CD4-positive, alpha-beta T cell treated with Interleukin-21 for 1 hour (primary cell): ENCODE data around the gene MSLN.

Source experiments
- DNase-seq: peaks from one replicate; pipeline ENCODE4 v3.0.0-alpha.2; 2020

The MSLN gene

GRCh38 chr16:760545-761343, at the start of gene MSLN:
Gene MSLN, plus strand, starts transcription at chr16:760734. Its CDS starts 1,947 bp downstream, at chr16:762681.
- DNase-seq, result no peak

DNA sequence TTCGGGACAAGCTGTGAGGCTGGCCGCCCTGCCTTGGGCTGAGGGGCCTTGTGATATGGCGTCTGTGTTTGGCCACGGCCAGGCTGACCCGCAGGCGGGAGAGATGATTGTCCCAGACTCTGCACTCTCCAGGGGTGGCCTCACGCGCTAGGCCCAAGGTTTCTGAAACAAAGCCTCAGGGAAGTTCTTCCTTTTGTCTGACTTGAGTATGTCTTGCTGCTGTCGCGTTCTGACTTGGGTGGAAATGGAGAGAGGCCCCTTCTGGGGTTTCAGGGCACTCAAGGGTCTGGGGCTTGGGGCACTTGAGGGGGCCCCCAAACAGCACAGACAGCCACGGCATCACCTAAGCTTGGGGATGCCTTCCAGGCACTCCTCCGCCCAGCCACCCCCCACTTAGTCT, 49.5 kb upstream of the MSLN start:
- no peak for DNase-seq

- DNase-seq, result peak; percentile 79
Measured at GRCh38 chr16:711548-712320, 48.8 kb upstream of the MSLN start.

- DNase-seq, result peak; percentile 58
Measured at GRCh38 chr16:712740-713250, 47.7 kb upstream of the MSLN start.

DNA sequence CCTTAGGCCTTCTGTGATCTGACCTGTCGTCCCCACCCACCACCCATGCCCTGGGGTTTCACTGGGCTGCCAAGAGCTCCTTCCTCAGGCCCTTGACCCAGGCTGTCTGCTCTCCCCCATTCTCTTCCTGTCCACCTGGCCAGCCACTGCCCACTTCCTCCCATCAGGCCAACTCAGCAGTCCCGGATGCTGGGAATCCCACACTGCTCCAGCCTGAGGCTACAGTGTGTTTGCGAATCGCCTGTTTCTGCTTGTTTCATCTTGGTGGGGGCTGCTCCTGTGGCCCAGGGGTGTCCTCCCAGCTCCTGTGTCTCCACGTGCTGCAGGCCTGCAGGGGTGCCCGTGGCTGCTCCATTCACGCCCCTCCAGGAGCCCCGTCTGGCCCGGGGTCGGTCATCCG, 46.5 kb upstream of the MSLN start:
- DNase-seq, result no peak

GRCh38 chr16:714558-715476, 45.7 kb upstream of the MSLN start, which contains the start of gene METRN:
Gene METRN, plus strand, starts transcription at chr16:715118. Its CDS starts 172 bp downstream, at chr16:715290.
- DNase-seq, result peak; percentile 90

- DNase-seq, result no peak
Measured at GRCh38 chr16:715477-716199, 44.9 kb upstream of the MSLN start.

DNA sequence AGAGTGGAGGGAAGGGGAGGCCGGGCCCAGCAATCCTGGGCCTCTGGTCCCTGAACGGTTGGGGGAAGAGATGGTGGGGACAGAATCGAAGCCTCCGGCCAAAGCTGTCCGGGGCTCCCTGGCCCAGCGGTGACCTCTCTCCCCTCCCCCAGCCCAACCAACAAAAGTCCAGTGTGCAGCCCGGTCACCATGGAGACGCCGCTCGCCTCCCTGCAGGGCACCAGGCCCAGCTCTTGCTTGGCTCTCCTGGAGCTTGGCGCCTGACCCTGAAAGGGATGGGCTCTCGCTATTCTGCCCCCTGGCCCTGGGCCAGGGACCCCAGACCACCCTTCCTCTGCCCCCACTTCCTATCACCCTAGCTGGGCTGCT, 44.4 kb upstream of the MSLN start:
- no peak for DNase-seq

DNA sequence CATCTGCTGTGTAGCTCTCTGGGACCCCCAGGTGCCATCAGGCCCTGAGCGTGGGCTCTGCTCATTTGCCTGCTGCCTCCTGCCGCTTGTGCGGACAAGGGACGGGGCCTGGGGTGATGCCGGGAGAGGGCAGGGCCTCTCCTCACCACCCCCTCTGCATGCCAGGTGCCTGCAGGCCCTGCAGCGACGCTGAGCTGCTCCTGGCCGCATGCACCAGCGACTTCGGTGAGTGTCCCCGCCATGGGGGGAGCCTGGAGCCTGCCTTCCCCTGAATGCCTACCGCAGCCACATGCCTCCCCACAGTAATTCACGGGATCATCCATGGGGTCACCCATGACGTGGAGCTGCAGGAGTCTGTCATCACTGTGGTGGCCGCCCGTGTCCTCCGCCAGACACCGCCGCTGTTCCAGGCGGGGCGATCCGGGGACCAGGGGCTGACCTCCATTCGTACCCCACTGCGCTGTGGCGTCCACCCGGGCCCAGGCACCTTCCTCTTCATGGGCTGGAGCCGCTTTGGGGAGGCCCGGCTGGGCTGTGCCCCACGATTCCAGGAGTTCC, 43.7 kb upstream of the MSLN start:
- no peak for DNase-seq

DNA sequence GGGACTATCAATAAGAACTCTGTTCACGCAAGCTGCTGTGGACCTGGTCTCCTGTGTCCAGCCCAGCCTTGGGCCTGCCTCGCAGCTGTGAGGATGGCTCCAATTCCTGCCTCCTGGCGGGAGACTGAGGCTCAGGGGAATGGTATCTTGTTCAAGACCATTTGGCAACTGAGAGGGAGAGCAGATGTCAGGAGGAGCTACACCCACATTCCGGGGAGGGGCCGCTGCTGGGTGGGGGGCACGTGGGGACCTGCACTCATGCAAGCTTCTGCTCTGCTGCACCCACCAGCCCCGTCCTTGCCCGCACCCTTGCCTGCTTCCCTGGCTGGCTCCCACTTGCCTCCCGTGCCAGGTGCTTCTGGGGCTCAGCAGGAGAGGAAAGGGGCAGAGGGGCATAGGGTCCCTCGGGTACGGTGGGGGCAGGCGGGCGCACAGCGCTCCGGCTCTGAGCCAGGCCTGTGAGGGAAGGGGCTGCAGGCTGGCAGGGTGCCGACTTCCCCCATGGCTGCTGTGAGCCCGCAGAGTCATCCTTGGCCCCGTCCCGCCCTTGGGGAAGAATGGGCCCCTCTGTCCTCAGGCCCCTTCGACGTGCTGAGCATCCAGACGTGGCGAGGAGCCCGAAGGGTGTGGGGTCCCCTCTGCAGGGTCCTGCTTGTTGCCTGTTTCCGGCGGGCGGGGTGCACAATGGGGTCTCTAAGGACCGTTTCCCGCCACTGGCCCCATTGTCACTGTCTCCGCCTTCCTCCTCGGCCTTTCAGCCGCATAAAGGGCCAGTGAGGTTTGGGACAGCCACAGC, 42.9 kb upstream of the MSLN start:
- DNase-seq, result no peak

GRCh38 chr16:718389-718788, 42.1 kb upstream of the MSLN start:
- DNase-seq, result no peak

DNA sequence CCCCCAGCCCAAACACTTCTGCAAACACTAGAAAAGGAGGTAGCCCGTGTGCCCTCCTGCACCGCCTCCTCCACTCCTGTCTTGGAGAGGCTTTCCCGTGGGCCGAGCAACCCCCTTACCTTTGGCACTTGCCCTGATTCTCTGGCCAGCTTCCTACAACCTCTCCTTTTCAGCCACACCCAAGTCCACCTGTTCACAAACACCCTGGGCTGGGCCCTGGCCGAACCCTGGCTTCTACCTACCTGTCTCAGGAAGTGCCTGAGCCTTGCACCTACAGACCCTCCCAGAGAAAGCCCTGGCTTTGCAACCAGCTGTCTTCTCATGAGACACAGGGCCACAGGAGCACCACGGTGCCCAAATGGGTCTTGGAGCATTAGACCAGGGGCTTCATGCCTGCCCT, 41.6 kb upstream of the MSLN start:
- no peak for DNase-seq

DNA sequence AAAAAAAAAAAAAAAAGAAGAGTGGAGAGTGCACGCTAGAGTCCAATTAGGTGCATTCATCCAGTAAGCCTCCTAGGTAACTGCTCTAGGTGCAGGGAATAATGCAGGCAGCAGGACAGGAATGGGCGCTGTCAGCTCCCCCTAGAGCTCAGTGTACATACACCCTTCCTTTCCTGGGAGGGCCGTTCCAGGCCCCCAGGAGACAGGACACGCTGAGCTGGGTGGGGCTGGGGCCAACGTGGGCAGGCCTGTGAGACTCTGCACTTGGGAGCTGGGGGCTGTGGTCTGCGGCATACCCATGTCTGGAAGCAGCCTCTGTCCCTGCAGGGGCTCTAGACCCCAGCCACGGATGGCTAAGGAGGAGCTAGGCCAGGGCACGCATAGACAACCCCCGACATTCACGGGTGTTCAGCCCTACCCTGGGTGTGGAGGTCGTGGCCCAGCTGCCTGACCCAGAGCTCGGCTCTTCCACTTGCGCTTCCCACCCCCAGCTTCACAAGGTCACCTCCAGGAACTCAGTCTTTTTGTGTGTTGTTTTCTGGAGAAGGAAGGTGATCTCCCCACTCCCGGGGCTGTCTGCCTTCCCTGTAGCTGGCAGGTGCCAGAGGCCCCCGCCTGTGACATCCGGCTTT, 40.6 kb upstream of the MSLN start:
- no peak for DNase-seq

GRCh38 chr16:720447-720989, 40.0 kb upstream of the MSLN start:
- DNase-seq, result peak; percentile 42

GRCh38 chr16:720990-721764, 39.4 kb upstream of the MSLN start, which contains the start of gene ANTKMT:
Gene ANTKMT, plus strand, starts transcription at chr16:721146. Its CDS starts 129 bp downstream, at chr16:721275.
- peak; percentile 83 for DNase-seq

- DNase-seq, result peak; percentile 39
Measured at GRCh38 chr16:721765-722540, 38.6 kb upstream of the MSLN start.

DNA sequence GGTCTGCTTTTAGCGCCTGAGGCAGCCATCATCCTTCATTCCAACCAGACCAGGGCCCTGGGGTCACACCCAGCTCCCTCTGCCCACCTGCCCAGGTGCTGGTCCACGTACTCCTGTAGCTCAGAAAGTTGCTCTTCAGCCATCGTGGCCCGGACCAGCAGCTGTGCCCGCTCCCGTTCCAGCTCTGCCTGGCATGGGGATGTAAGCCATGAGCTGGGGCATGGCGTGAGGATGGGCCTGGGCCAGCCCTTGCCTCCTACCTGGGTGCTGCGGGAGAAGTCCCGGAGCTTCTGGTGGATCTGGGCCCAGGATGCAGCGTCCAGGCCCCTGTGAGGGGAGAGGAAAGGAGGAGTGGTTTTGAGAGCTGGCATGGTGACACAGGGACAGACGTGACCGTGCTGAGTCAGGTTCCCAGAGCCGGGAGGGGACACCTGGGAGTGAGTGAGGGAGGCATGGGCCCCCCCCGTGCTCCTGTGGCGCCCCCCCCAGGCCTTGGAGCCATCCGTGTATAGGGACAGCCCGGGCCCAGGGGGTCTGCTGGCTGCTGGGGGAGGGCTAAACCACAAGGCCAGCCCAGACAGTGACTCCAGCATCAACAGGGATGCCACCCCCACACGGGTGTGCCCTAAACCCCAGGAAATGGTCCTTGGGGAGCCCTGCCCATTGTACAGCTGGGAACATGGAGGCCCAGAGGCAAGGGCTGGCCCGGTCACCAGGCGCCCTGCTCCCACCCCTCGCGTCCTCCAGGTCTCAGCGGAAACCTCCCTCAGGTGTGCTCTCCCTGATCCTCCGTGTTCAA, 37.5 kb upstream of the MSLN start:
- no peak for DNase-seq

GRCh38 chr16:723695-724094, 36.8 kb upstream of the MSLN start:
- DNase-seq, result no peak
